ENCODE data around the gene PNMA3. TPM values are rescaled to one million over a fixed set of nuclear protein-coding genes. Genes with fewer than 3 reads are reported as not detected.

Gene PNMA3
- total and polyA plus RNA-seq, 10 of the 15 experiments (the other 5 are each of a cell fraction or from before 2014, with no cell fraction given), result 0.06 TPM; not detected in 9

DNA sequence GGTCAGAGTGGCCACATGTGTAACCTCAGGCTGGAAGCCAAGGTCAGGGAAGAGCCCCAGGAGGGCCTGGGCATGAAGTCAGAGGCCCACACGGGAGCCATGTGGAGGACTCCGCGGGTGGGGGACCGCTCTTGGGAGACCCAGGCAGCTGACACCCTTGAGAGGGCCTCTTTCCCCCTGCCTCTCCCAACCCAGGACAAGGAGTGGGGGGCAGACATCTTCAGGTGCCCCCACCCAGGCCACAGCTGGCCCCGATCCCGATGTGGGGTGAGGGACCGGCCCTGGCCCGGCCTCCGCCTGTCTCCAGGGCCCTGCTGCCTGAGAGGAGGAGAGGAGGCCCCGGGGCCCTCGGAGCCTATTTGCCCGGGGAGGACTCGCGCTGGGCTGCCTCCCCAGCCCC lies 19.1 kb downstream of the PNMA3 start:
- DNase-seq (ENCODE audit: low read depth, low spot score) (no peak), ATAC-seq (no peak), FAIRE-seq (no peak)
- Histone ChIP-seq H3K36me3 (ENCODE audit: control insufficient read depth in 2 of 2, insufficient read depth in 2 of 2, low read length in 1 of 2) (no peaks in the 10 kb centered on the region), H3K9ac (ENCODE audit: control insufficient read depth, insufficient read depth, low read length) (no peak overlapping the region), H3K4me2 (ENCODE audit: control insufficient read depth, insufficient read depth) (no peak overlapping the region), H3K27me3 (replicated peaks in 1 of 2; ENCODE audit: control insufficient read depth in 2 of 2, insufficient read depth in 2 of 2, low read length in 1 of 2) (no peaks in the 10 kb centered on the region), H2AFZ (ENCODE audit: control insufficient read depth, low read depth, low read length) (no peak overlapping the region), H3K4me3 (no peak overlapping the region), H3K9me3 (replicated peaks; ENCODE audit: control insufficient read depth, insufficient read depth, low read length) (no peaks in the 10 kb centered on the region), H3K4me1 (ENCODE audit: control insufficient read depth, insufficient read depth, low read length) (no peaks in the 10 kb centered on the region), H3K27ac (ENCODE audit: control insufficient read depth, insufficient read depth) (no peak overlapping the region), H3K79me2 (ENCODE audit: control insufficient read depth, insufficient read depth, low read length) (no peaks in the 10 kb centered on the region), H4K20me1 (ENCODE audit: control insufficient read depth, insufficient read depth) (no peaks in the 10 kb centered on the region)
- 81% methylated on average over 4 of the region's 14 CpGs for WGBS (ENCODE audit: insufficient coverage, insufficient replicate concordance, low lambda C conversion rate, missing lambda C conversion rate)
- ChIA-PET RAD21 (ENCODE audit: unreplicated experiment) (no interaction called here), POLR2A (no interaction called here), CTCF (no interaction called here), SMC1A (ENCODE audit: uncharacterized antibody, unreplicated experiment) (no interaction called here)
- in situ Hi-C loops (cut with MboI) (no loop called here), intact Hi-C loops (cut with micrococcal nuclease; ENCODE audit: unreplicated experiment) (no loop called here)
- no TSS peak for BruUV-seq (replicated peaks)
- TF ChIP-seq MYB (IDR thresholded peaks at IDR 0.05; ENCODE audit: borderline replicate concordance, low read depth, low read length) (no peak), BCLAF1 (IDR thresholded peaks at IDR 0.05) (no peak), CREB1 (IDR thresholded peaks at IDR 0.05; ENCODE audit: low read depth) (no peak), ZNF622 (IDR thresholded peaks at IDR 0.05) (no peak), SREBF1 (IDR thresholded peaks at IDR 0.05; ENCODE audit: low read length) (no peak), HCFC1 (IDR thresholded peaks at IDR 0.05; ENCODE audit: low read length) (no peak), SMC3 (IDR thresholded peaks at IDR 0.05; ENCODE audit: borderline replicate concordance, low read length) (no peak), TAF1 (IDR thresholded peaks at IDR 0.05; ENCODE audit: borderline replicate concordance, low read depth, low read length) (no peak), POLR2AphosphoS5 (IDR thresholded peaks at IDR 0.05; ENCODE audit: low read length) (no peak), MYC (IDR thresholded peaks at IDR 0.05; ENCODE audit: insufficient read depth, insufficient read length, insufficient replicate concordance, low read length, severe bottlenecking) (no peak)
- TF ChIP-seq, protein P1, sequence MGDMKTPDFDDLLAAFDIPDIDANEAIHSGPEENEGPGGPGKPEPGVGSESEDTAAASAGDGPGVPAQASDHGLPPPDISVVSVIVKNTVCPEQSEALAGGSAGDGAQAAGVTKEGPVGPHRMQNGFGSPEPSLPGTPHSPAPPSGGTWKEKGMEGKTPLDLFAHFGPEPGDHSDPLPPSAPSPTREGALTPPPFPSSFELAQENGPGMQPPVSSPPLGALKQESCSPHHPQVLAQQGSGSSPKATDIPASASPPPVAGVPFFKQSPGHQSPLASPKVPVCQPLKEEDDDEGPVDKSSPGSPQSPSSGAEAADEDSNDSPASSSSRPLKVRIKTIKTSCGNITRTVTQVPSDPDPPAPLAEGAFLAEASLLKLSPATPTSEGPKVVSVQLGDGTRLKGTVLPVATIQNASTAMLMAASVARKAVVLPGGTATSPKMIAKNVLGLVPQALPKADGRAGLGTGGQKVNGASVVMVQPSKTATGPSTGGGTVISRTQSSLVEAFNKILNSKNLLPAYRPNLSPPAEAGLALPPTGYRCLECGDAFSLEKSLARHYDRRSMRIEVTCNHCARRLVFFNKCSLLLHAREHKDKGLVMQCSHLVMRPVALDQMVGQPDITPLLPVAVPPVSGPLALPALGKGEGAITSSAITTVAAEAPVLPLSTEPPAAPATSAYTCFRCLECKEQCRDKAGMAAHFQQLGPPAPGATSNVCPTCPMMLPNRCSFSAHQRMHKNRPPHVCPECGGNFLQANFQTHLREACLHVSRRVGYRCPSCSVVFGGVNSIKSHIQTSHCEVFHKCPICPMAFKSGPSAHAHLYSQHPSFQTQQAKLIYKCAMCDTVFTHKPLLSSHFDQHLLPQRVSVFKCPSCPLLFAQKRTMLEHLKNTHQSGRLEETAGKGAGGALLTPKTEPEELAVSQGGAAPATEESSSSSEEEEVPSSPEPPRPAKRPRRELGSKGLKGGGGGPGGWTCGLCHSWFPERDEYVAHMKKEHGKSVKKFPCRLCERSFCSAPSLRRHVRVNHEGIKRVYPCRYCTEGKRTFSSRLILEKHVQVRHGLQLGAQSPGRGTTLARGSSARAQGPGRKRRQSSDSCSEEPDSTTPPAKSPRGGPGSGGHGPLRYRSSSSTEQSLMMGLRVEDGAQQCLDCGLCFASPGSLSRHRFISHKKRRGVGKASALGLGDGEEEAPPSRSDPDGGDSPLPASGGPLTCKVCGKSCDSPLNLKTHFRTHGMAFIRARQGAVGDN (IDR thresholded peaks at IDR 0.05), result no peak
- TF ChIP-seq, protein P2, sequence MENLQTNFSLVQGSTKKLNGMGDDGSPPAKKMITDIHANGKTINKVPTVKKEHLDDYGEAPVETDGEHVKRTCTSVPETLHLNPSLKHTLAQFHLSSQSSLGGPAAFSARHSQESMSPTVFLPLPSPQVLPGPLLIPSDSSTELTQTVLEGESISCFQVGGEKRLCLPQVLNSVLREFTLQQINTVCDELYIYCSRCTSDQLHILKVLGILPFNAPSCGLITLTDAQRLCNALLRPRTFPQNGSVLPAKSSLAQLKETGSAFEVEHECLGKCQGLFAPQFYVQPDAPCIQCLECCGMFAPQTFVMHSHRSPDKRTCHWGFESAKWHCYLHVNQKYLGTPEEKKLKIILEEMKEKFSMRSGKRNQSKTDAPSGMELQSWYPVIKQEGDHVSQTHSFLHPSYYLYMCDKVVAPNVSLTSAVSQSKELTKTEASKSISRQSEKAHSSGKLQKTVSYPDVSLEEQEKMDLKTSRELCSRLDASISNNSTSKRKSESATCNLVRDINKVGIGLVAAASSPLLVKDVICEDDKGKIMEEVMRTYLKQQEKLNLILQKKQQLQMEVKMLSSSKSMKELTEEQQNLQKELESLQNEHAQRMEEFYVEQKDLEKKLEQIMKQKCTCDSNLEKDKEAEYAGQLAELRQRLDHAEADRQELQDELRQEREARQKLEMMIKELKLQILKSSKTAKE (IDR thresholded peaks at IDR 0.05; ENCODE audit: low read depth, poor library complexity, severe bottlenecking), result no peak
- TF ChIP-seq, protein P3, sequence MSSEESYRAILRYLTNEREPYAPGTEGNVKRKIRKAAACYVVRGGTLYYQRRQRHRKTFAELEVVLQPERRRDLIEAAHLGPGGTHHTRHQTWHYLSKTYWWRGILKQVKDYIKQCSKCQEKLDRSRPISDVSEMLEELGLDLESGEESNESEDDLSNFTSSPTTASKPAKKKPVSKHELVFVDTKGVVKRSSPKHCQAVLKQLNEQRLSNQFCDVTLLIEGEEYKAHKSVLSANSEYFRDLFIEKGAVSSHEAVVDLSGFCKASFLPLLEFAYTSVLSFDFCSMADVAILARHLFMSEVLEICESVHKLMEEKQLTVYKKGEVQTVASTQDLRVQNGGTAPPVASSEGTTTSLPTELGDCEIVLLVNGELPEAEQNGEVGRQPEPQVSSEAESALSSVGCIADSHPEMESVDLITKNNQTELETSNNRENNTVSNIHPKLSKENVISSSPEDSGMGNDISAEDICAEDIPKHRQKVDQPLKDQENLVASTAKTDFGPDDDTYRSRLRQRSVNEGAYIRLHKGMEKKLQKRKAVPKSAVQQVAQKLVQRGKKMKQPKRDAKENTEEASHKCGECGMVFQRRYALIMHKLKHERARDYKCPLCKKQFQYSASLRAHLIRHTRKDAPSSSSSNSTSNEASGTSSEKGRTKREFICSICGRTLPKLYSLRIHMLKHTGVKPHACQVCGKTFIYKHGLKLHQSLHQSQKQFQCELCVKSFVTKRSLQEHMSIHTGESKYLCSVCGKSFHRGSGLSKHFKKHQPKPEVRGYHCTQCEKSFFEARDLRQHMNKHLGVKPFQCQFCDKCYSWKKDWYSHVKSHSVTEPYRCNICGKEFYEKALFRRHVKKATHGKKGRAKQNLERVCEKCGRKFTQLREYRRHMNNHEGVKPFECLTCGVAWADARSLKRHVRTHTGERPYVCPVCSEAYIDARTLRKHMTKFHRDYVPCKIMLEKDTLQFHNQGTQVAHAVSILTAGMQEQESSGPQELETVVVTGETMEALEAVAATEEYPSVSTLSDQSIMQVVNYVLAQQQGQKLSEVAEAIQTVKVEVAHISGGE (CRISPR knock-in tag; IDR thresholded peaks at IDR 0.05), result no peak
